AG04449 (cell line): ENCODE measurements around the gene INSRR.

Experiments used
- CTCF ChIA-PET: fragments of 350-600 bp; formaldehyde crosslinking; extraction: SDS; loops from one replicate; lab custom pipeline; 2021; ENCODE audit warnings: antibody characterized with exemption; lab: Yijun Ruan, JAX
- POLR2A ChIA-PET: fragments of 400-600, 350-600 bp; formaldehyde crosslinking; extraction: SDS; loops from one replicate; lab custom pipeline; 2020; ENCODE audit warnings: antibody characterized with exemption, inconsistent platforms; lab: Yijun Ruan, JAX
- DNase-seq: peaks from one replicate; pipeline ENCODE4 v3.0.0-alpha.2; 2010; ENCODE audit warnings: low read depth, low spot score
- H3K4me3 ChIP-seq: 2 replicates; pipeline ENCODE4 v1.5.1; 2011; ENCODE audit warnings: low read depth, mild to moderate bottlenecking, control low read depth, low read length
- TF ChIP-seq, protein P1 (sequence below): IDR thresholded peaks from one replicate; pipeline ENCODE4 v1.5.1; 2011; ENCODE audit warnings: mild to moderate bottlenecking, moderate library complexity, low read length, control low read depth, inconsistent platforms; ENCODE audit not compliant: insufficient read depth; ENCODE audit errors: missing control alignments

Gene INSRR

DNA sequence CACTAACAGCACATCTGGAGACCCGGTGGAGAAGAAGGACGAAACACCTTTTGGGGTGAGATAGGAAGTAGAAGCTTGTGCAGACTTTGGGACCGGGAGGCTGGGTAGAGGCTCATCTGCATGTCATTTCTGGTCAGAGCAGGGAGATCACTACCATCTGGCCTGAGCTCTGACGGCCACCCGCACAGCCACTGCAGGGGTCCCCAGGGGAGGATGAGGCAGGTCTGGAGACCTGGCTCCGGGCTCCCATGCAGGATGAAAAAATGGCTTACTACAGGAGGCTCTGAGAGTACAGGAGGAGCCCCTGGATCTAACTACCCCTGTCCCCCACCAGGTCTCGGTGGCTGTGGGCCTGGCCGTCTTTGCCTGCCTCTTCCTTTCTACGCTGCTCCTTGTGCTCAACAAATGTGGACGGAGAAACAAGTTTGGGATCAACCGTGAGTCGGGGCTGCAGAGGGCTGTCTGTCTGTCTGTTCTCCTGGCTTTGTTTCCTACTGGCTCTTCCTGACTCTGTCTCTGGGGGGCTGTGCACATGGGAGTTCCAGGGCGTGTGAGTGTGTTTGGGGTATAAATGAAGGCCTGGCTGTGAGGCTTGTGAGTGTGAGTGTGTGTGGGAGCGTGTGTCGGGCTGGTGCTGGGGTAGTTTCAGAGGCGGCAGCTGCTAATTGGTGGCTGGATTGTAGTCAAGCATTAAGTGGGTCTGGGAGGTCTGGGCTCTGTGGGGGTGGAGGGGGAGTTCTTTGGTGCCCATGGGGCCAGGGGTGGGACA, 15.8 kb upstream of the INSRR start:
- POLR2A ChIA-PET: no interaction called here
- DNase-seq: no peak
- CTCF ChIA-PET: interaction anchor here (0.6 to 15.4 kb wide), 10 partner anchors 13 to 196 kb away, joined by 3 to 204 read pairs (median 4); partner anchors contain the start of gene PEAR1
- TF ChIP-seq, protein P1, sequence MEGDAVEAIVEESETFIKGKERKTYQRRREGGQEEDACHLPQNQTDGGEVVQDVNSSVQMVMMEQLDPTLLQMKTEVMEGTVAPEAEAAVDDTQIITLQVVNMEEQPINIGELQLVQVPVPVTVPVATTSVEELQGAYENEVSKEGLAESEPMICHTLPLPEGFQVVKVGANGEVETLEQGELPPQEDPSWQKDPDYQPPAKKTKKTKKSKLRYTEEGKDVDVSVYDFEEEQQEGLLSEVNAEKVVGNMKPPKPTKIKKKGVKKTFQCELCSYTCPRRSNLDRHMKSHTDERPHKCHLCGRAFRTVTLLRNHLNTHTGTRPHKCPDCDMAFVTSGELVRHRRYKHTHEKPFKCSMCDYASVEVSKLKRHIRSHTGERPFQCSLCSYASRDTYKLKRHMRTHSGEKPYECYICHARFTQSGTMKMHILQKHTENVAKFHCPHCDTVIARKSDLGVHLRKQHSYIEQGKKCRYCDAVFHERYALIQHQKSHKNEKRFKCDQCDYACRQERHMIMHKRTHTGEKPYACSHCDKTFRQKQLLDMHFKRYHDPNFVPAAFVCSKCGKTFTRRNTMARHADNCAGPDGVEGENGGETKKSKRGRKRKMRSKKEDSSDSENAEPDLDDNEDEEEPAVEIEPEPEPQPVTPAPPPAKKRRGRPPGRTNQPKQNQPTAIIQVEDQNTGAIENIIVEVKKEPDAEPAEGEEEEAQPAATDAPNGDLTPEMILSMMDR: no peak
- no peak overlapping the region for H3K4me3 ChIP-seq

DNA sequence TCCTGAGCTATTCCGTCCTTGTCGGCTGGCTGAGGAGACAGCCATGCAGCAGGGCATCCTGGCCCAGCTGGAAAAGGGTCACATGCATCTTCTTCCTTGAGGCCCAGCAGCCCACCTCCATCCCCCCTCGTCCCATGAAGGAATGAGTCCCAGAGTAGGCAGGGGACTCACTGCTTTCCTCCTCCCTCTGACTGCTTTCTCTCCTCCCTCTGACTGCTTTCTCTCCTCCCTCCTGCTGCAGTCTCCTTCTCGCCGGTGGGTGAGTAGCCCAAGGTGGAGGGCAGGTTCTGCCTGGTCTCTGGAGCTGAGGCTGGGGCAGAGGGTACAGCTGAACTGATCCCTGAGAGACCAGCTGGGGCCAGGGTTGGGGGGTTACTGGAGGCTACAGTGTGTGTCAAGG, 15.2 kb upstream of the INSRR start:
- no peak overlapping the region for H3K4me3 ChIP-seq
- TF ChIP-seq, protein P1: no peak
- DNase-seq: no peak
- POLR2A ChIA-PET: no interaction called here
- CTCF ChIA-PET: interaction anchor here (0.6 to 15.4 kb wide), 6 partner anchors 12 to 185 kb away, joined by 3 to 204 read pairs (median 4); partner anchors contain the start of gene PEAR1

DNA sequence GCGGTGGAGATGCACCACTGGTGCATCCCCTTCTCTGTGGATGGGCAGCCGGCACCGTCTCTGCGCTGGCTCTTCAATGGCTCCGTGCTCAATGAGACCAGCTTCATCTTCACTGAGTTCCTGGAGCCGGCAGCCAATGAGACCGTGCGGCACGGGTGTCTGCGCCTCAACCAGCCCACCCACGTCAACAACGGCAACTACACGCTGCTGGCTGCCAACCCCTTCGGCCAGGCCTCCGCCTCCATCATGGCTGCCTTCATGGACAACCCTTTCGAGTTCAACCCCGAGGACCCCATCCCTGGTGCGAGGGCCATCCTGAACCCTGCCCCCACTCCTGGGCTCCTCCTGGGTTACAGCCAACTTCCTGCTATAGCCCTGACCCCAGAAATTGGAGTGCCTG, 14.7 kb upstream of the INSRR start:
- TF ChIP-seq, protein P1: no peak
- ChIA-PET POLR2A (no interaction called here), CTCF (interaction anchor here (1.2 to 15.4 kb wide), 4 partner anchors 13 to 185 kb away, joined by 4 to 204 read pairs (median 28); partner anchors contain the start of genes INSRR, NTRK1 and PEAR1)
- H3K4me3 ChIP-seq: no peak overlapping the region
- DNase-seq: no peak

DNA sequence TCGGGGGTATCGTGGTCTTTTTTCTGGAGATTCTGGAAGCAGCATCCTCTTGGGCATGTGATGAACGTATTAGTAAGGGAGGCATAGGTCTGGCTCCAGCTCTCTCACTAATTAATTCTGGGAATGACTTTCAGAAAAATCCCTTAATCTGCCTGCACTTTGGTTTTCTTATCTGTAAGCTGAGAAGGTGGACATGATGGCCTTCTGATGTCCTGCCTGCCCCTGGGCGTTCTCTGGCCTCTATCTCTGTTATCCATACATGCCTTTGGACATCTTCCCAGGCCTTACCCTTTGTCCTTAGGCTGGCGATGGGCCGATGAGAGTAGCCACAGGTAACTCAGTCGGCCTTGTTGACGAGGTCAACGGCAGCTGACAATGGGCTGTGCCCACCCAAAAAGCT, 10.5 kb upstream of the INSRR start:
- H3K4me3 ChIP-seq: no peak overlapping the region
- ChIA-PET POLR2A (no interaction called here), CTCF (interaction anchor here (0.9 to 15.4 kb wide), 8 partner anchors 9 to 180 kb away, joined by 3 to 204 read pairs (median 16); partner anchors contain the start of genes INSRR, NTRK1 and PEAR1)
- TF ChIP-seq, protein P1: no peak
- DNase-seq: no peak

DNA sequence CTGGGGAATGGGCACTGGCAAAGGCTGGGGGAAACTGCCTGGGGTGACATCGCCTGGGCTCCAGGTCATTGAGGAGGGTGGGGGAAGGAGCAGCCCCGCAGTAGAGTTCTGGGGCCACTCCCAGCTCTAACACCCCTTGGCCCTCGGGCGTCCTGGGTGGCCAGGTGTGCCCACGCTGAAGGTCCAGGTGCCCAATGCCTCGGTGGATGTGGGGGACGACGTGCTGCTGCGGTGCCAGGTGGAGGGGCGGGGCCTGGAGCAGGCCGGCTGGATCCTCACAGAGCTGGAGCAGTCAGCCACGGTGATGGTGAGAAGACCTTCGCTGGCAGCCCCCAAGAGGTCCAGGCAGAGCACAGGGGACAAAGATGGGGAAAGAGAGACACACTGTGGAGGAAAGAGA, 9.4 kb upstream of the INSRR start:
- CTCF ChIA-PET: interaction anchor here (0.7 to 16.4 kb wide), 3 partner anchors 20 to 141 kb away, joined by 3 to 175 read pairs (median 4); partner anchors contain the start of gene PEAR1
- TF ChIP-seq, protein P1: no peak
- DNase-seq: no peak
- POLR2A ChIA-PET: no interaction called here
- H3K4me3 ChIP-seq: no peak overlapping the region

DNA sequence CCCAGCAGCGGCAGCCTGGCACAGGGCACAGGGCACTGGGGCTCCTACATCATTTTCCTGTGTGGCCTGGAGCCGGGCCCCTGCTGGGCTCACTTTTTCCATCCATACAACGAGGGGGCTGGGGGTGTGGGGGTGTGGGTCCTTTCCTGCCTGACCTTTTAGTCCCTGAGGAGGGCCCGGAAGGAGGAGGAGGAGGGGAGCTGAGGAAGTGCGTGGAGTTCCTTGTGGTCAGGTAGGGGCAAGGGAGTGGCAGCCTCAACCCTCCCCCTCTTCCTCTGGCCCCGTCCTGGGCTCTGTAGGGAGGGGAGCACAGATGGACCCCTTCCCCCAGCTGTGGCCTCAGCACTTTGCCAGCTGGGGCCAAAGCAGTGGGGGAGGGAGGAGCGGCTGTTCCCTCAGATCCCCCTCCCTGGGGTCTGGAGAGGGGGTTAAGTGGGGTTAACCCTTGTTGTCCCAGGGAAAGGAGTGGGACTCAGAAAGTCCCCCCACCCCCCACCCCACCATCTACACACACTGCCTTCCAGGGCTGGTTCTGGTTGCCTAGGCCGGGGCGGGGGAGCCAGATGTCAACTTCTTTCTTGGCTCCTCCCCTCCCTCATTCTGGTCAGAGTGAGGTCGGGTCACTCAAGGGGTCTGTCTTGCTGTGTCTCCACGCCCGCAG, 7.5 kb upstream of the INSRR start:
- TF ChIP-seq, protein P1: no peak
- H3K4me3 ChIP-seq: no peak overlapping the region
- DNase-seq: no peak
- CTCF ChIA-PET: interaction anchor here (16.4 kb wide), 1 partner anchor 22 kb away, joined by 175 read pairs; the partner anchor contains the start of gene PEAR1
- POLR2A ChIA-PET: no interaction called here
